Fibroblast of villous mesenchyme (primary cell): ENCODE data around the gene SAMMSON. TPM values are rescaled to one million over a fixed set of nuclear protein-coding genes. Genes with fewer than 3 reads are reported as not detected.

Source experiments
- DNase-seq: peaks from one replicate; pipeline ENCODE4 v3.0.0-alpha.2; 2010; ENCODE audit warnings: low read depth
- H3K4me3 ChIP-seq: 2 replicates; pipeline ENCODE4 v1.5.1; 2011; ENCODE audit warnings: low read depth, mild to moderate bottlenecking, low read length
- total RNA-seq: library from RNA; depleted of rRNA; stranded (reverse); fragments of >200 nt; gene quantifications from 2 replicates; pipeline ENCODE4 v1.2.3, GENCODE V29; 2012
- TF ChIP-seq, protein P1 (sequence below): IDR thresholded peaks from 2 replicates; pipeline ENCODE4 v1.5.1; 2012; ENCODE audit warnings: low read depth, mild to moderate bottlenecking, low read length; ENCODE audit not compliant: insufficient read depth

Gene SAMMSON
- total RNA-seq, 1 donor = not detected

- no peak overlapping the region for H3K4me3 ChIP-seq
- no peak for DNase-seq
- TF ChIP-seq, protein P1, sequence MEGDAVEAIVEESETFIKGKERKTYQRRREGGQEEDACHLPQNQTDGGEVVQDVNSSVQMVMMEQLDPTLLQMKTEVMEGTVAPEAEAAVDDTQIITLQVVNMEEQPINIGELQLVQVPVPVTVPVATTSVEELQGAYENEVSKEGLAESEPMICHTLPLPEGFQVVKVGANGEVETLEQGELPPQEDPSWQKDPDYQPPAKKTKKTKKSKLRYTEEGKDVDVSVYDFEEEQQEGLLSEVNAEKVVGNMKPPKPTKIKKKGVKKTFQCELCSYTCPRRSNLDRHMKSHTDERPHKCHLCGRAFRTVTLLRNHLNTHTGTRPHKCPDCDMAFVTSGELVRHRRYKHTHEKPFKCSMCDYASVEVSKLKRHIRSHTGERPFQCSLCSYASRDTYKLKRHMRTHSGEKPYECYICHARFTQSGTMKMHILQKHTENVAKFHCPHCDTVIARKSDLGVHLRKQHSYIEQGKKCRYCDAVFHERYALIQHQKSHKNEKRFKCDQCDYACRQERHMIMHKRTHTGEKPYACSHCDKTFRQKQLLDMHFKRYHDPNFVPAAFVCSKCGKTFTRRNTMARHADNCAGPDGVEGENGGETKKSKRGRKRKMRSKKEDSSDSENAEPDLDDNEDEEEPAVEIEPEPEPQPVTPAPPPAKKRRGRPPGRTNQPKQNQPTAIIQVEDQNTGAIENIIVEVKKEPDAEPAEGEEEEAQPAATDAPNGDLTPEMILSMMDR = no peak
Measured at GRCh38 chr3:70095260-70095659, 95.7 kb downstream of the SAMMSON start.

DNA sequence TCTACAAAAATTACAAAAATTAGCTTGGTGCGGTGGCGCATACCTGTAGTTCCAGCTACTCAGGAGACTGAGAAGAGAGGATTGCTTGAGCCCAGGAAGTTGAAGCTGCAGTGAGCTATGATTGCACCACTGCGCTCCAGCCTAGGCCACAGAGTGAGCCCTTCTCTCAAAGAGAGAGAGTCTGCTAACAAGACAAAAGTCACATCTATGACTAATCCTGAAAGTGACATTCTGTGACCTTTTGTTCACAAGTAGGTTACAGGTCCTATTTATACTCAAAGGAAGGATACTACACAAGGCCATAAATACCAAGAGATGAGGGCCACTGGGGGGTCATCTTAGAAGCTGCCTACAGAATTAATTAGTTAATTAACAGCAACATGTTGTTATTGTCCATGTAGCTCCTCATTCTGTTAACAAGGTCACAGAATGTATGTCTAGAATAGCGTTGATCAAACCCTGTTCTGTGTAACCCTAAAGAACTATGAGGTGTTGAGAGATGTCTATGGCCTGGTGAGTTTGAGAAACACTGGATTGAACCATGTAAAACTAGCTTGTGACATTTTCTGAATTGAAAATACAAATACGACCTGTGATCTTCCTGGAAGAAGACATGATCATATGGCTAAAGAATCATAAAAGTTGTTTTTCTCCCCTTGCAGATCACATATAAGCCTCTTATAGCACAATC is 97.0 kb downstream of the SAMMSON start:
- TF ChIP-seq, protein P1 = no peak
- no peak overlapping the region for H3K4me3 ChIP-seq
- no peak for DNase-seq

DNA sequence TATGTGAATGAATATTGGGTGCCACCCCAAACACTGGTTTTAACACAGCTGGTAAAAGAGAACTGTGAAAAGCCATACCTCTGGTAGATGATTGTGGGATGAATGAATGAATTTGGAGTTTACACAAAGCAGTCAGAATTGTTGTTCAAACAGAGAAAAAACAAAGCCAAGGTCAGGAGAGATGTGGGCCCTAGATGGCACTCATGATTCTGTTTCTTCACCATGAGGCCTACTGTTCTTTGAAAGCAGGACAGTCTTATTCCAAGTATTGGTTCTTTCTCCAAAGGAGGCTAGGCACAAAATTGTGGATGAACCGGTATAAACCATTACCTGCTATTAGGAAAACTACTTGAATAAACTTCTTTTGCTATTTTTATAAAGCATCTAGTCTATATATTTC is 97.6 kb downstream of the SAMMSON start:
- no peak for DNase-seq
- TF ChIP-seq, protein P1 = no peak
- no peak overlapping the region for H3K4me3 ChIP-seq

DNA sequence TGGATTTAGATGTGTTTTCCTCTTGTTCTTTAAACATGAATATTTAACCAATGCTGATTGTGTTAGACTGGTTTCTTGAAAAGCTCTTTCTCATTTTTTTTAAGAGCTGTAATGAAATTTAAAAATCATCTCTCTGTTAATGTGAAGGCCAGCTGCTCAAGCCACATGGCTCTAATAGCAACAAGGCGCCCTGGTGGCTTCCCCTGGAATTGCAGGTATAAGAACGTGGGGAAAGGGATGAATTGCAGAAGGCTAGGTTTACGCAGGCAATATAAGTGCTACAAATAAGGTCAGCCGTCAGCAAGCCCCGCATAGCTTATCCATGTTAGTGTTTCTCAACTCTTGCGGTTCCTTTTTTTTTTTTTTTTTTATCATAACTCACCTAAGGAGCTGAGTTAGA is 108.5 kb downstream of the SAMMSON start:
- no peak overlapping the region for H3K4me3 ChIP-seq
- TF ChIP-seq, protein P1 = peak; percentile 58
- peak; percentile 8 for DNase-seq

- H3K4me3 ChIP-seq = no peak overlapping the region
- TF ChIP-seq, protein P1 = no peak
- DNase-seq = no peak
Measured at GRCh38 chr3:70108546-70108945, 109.0 kb downstream of the SAMMSON start.

- H3K4me3 ChIP-seq = no peak overlapping the region
- TF ChIP-seq, protein P1 = no peak
- no peak for DNase-seq
Measured at GRCh38 chr3:70110066-70110465, 110.5 kb downstream of the SAMMSON start.

DNA sequence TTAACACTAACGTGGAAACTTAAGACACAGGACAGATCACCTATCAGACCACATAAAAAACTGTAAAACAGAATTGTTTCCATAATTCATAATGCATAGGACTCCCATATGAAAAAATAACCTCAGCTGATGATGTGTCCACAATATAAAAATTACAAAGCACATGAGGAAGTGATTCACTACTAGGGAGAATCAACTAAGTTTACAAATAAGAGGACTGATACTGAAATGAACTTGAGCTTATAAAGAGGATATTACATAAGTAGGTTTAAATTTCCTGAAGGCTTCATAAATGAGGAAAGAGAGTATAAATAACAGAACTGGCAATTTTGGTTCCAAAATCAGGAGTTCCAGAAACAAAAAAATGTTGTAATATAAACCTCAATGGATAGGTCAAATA is 111.9 kb downstream of the SAMMSON start:
- H3K4me3 ChIP-seq = no peak overlapping the region
- no peak for DNase-seq
- TF ChIP-seq, protein P1 = no peak
